ENCODE measurements around the gene GPR179.

The GPR179 gene, protein sequence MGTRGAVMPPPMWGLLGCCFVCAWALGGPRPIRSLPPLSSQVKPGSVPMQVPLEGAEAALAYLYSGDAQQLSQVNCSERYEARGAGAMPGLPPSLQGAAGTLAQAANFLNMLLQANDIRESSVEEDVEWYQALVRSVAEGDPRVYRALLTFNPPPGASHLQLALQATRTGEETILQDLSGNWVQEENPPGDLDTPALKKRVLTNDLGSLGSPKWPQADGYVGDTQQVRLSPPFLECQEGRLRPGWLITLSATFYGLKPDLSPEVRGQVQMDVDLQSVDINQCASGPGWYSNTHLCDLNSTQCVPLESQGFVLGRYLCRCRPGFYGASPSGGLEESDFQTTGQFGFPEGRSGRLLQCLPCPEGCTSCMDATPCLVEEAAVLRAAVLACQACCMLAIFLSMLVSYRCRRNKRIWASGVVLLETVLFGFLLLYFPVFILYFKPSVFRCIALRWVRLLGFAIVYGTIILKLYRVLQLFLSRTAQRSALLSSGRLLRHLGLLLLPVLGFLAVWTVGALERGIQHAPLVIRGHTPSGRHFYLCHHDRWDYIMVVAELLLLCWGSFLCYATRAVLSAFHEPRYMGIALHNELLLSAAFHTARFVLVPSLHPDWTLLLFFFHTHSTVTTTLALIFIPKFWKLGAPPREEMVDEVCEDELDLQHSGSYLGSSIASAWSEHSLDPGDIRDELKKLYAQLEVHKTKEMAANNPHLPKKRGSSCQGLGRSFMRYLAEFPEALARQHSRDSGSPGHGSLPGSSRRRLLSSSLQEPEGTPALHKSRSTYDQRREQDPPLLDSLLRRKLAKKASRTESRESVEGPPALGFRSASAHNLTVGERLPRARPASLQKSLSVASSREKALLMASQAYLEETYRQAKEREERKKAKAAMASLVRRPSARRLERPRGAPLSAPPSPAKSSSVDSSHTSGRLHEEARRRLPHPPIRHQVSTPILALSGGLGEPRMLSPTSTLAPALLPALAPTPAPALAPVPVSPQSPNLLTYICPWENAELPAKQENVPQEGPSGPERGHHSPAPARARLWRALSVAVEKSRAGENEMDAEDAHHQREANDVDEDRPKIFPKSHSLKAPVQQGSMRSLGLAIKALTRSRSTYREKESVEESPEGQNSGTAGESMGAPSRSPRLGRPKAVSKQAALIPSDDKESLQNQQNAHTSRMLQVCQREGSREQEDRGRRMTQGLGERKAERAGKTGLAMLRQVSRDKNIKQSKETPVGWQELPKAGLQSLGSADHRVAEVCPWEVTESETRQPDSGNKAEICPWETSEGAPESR (N-terminal part only)

DNA sequence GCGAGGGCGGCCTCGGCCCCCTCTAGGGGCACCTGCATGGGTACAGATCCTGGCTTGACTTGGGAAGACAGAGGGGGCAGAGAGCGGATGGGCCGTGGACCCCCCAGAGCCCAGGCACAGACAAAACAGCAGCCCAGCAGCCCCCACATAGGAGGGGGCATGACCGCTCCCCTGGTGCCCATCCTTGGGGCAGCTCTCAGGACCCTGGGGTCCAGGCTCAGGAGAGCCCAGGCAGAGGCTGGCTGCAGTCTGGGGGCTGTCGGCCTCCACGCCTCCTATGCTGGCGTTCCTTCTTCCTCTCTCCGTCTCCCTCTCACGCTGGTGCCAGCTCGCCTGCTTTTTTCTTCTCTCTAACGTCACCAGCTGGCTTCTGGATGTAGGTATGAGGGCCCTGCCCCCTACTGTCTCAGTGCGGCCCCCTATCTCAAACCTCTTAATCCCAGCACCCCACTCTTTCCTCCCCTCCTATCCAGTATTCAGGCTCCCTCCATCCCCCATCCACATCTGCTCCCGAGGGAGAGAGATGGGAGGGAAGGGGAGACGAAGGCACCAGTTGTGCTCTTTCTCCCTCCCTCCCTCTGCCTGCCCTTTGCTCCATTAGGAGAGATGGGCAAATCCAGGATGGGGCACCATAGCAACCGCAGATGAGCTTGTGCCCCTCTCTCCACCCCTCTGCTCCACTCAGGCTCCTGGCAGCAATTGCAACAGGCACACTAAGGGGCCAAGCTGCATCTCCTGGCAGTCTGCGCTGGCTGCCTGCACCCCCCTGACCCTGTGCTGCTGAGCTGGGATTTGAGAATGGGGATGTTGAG lies at the start of gene GPR179:
Gene GPR179, minus strand, starts transcription at position 349 of the 812 bp plus-strand sequence. Its CDS starts 167 bp downstream, at position 182.
- DNase-seq: no peak

DNA sequence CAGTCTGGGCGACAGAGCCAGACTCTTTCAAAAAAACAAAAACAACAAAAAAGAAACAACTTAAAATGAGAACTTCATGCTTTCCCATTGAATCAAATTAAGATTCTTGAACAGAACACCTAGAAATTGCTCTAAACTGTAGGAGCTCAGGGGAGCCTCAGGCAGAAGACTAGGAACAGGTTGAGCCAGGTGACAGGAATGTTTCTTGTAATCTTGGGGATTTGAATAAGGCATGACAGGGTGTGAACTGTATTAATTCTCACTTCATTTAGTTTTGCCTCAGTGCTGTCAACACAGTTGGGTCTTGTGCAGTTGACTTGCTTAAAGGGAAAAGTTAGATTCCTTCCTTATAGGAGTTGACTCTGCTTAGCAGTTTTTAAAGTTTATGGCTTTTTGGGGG lies 35.7 kb upstream of the GPR179 start:
- no peak for DNase-seq

DNA sequence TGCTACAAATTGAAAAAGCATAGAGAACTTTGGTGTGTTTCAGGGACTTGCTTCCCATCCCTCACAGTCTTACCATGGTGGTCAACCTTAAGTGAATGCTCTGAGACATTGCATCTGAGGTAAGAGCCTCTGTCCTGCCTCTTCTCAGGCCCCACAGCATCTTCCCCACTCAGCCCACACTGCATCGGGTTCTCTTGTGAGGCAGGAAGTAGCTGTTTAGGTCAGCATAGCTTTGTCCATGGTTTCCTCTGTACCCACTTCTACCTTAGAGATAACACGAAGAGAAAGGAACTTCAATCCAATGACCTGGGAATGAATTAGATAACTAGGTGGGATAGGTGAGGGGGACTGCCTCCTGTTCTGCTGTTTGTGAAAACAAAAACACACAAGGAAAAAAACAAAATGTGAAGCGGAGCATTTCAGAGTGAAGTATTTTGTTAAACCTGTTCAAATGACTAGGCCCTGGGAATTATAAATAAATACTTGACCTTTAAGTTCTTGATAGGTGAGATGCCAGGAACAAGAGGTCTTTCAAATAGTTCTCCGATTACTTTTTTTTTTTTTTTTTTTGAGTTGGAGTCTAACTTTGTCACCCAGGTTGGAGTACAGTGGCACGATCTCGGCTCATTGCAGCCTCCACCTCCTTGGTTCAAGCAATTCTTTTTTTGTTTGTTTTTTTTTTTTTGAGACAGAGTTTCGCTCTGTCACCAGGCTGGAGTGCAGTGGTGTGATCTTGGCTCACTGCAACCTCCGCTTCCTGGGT lies 25.5 kb upstream of the GPR179 start:
- no peak for DNase-seq

DNA sequence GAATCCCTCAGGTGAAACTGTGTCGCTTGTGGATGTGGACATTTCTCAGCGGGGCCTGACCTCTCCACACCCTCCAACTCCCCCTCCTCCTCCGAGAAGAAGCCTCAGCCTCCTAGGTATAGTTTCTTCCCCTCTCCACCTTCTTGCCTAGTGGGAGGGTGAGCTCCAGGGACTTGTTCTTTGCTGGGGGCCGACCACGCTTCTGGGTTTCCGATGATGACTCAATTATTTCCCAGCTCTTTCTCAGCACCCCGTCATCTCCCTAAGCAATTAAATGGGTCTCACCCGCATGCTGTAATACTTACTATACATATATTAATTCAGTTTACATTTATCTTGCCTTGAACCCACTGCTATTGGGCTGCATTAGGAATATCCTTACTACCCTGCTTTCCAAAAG lies 21.0 kb upstream of the GPR179 start:
- DNase-seq: no peak

DNA sequence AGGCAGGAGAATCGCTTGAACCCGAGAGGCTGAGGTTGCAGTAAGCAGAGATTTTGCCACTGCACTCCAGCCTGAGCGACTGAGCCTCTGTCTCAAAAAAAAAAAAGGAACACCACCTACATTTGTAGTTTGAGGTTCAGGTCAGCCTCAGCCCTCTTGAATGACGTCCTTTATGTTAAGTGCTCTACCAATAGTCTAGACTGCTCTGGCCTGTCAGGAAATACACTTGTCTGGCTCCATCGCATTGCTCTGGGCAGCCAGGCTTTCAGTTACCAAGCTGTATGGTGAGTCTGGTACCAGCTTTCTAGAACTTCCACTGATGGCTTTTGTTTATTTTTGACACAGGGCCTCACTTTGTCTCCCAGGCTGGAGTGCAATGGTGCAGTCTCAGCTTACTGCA lies 19.3 kb upstream of the GPR179 start:
- no peak for DNase-seq

DNA sequence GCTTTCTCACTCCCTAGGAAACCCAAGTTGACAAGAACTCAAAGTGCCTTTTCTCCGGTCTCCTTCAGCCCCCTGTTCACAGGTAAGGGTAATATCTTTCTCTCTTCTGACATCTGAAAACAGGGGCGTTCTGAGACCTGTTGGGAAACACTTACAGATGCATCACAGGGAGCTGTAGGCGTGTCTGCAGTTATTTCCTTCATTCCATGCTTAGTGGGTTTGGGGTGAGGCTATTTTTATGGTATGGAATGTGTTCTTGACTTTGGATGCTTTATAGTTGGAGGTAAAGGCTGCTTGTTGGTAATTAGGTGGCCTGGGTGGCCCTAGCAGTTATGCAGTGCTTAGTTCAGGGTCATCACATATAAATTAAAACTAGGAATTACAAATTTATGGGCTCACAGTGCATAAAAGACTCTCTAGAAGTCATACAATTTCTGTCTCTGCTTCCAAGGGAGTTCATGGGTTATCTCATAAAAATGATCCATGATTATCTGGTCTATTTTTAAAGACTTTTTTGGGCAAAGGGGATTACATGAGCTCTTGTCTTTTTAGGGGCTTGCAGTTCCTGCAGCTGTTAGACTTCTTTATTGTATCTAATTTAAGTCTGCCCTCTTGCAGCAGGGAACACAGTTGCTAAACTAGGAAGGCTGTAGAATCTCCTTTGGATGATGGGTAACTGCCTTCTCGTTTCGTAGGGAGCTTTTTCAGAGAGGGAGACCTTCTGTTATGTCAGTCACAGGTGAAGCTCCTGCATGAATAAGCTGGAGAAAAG lies 18.1 kb upstream of the GPR179 start:
- no peak for DNase-seq

DNA sequence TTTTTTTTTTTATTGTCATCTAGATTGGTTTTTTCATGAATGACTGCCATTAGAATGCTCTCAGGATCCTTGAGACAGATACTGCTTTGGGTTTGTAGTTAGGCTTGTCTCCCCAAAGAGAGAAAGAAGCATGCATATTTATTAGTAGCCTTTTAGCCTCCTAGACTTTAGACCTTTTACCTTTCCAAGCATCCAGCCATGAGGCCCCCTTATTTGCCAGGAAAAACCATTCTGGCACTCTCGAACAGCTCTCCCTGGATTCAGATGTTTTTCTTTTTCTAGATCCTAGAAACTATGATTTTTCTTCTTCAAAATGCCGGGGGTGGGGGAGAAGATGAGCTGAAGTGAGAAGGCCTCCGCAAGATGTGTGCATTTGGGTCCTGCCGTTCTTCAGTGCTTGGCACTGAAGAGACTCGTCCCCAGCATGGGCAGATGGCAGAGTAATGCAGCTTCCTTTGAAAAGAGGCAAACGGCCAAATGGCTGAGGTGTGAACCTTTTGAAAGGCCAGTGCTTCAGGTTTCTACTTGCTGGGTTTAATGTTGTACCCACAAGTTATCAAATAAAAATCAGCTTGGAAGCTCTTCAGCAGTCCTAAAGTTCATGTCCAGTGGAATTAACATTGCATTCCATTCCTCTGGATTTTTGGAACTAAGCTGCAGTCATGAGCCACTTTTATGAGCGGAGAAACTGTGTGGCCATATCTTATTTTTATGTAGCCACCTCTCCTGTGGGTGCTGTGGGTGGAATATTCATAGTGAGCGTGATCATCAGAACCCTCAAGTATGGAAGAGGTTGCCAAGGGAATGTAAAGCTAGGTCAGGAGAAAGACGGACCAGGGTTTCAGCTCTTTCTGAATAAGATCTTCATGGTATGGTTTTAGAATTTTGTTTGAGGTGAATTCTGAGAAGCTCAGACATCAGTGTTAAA lies 15.1 kb upstream of the GPR179 start:
- no peak for DNase-seq

DNA sequence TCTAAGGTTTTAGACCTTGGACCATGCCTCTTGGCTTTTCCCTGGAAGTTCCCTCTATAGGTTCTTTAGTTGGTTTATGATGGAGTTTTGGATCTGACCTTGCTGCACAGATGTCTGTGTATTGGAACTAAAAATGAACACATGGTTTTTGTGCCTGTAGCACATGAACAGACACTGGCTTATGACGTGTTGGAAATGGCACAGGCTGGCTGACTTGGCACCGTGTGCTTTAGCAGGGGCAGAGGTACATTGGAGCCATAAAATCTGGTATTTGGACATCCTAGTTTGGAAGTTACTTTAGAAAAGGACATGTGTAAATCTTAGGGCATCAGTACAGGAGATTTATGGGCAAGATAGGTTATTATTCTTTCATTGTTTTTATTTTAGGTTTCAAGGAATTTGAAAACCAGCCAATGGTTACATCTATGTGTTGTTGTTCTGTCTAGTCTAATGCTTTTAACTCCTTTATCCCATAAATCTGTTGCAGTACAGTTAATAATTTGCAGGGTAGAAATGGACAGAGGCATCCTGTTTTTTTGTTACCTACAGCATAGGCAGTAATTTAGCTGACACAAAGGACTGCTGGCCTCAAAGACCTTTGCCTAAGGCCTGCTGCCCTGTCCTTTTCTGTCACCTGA lies 13.8 kb upstream of the GPR179 start:
- DNase-seq: no peak

DNA sequence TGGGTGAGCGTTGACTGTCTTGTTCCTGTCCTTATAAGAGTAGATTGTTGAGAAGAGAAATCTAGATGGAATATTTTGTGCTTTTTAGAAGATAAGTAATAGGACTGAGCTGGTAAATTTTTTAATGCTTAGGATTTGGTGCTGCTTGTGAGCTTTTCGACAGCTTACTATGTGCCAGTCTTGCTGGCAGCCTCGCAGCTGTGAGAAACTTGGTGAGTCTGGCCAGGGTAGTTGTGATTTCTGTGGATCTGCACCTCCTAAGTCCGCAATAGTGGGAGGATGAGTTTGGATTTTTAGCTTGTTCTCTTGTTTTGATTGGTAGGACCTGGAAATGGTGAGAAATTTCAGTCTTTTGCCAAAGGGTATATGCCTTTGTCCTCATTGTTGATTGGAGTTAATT lies 11.5 kb upstream of the GPR179 start:
- DNase-seq: no peak

DNA sequence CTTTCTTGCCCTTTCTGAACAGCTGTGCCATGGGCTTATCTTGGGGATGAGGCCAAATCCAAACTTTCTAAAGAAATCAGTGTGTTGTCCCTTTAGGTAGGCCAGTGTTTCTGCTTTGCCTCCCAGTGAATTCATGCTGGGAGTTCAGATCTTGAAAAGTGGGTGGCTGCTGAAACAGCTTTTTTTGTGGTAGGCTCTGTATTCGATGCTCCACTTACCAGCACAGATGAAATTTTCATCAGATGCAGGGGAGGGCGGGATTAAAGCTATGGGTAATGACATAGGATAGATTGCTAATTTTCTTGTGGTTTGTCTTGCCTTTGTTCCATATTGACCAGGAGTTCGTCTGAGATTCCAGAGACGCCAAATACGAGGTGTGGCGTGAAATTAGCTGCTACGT lies 10.7 kb upstream of the GPR179 start:
- no peak for DNase-seq

DNA sequence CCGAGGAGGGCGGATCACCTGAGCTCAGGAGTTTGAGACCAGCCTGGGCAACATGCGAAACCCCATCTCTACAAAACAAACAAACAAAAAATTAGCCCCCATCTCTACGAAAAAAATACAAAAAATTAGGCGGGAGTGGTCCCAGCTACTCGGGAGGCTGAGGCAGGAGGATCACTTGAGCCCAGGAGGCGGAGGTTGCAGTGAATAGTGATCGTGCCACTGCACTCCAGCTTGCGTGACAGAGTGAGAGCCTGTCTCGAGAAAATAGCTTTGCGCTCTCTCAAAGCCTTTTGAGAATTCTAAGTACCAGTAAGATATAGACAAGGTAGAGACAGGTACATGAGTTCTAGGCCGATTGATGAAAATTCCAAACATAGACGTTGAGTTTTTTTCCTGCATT lies 9.9 kb upstream of the GPR179 start:
- DNase-seq: no peak

DNA sequence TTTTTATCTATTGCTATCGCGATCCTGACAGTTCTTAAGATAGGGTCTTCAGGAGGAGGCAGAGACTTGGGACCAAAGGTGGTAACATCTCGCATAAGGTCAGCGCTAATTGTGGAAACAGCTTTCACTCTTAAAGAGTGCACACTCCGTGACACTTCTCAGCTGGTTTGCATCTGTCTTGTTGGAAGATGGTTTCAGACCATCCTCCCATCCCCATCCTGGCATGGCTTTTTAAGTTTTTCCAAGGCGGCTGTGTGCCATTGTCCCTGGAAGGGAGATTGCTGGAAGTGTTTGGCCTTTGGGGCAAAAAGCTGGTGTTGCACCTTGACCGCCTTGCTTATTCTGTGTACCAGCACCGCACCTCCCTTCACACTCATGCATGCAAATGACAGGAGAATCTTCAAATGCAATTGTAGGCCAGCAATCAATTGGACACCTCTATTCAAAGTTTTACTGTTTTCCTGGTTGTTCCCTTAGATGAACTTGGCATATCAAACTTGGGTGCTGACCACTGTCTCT lies 9.4 kb upstream of the GPR179 start:
- DNase-seq: no peak

DNA sequence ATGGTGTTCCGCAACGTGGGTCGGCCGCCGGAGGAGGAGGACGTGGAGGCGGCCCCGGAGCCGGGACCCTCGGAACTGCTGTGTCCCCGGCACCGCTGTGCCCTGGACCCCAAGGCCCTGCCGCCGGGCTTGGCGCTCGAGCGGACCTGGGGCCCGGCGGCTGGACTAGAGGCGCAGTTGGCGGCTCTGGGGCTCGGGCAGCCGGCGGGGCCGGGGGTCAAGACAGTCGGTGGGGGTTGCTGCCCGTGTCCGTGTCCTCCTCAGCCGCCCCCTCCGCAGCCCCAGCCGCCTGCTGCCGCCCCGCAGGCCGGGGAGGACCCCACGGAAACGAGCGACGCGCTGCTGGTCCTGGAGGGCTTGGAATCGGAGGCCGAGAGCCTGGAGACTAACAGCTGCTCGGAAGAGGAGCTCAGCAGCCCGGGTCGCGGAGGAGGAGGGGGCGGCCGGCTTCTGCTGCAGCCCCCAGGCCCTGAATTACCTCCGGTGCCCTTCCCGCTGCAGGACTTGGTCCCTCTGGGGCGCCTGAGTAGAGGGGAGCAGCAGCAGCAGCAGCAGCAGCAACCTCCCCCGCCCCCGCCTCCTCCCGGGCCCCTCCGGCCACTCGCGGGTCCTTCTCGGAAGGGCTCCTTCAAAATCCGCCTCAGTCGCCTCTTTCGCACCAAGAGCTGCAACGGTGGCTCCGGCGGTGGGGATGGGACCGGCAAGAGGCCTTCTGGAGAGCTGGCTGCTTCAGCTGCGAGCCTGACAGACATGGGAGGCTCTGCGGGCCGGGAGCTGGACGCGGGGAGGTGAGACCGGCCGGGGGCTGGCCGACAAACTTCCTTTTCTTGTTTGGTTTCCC lies 8.7 kb upstream of the GPR179 start:
- DNase-seq: peak in 1 of 4 experiments; percentile 3

DNA sequence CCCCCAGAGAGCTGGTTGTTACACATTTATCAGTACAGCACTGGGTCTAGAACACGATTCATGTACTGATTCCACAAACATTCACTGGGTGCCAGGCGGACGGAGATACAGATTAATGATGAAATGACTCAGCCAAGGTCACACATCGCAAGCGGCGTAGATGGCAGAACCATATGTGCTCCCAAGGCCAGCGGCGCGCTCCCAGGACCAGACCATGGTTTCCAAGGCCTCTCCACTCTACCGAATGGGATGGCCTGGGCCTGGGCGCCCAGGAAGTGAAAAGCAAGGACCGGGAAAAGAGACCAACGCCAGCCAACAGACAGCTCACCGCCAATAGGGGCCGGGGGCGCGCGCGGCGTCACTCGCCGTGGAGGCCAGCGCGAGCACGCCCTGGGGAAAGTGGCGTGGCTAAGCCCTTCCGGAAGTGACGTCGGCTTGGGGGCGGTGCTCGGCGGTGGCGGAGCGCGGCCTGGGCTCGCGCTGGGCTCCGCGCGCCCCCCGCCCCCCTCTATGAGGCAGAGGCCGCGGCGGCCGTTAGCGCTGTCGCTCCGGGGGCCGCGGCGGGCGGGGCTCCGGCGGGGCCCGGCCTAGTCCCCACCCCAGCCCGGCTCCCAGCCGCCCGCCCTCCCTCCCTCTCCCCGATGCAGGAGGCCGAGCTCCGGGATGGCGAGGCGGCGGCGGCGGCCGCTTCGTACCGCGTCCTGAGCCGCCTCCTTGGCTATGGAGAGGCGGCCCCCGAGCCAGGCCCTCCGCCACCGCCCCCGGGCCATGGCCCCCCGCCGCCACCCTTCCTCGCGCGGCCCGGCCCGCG lies 7.9 kb upstream of the GPR179 start, which contains the start of gene SOCS7:
Gene SOCS7, plus strand, starts transcription at position 433 of the 811 bp plus-strand sequence. Its CDS starts 209 bp downstream, at position 642.
- peak; percentile 84 to 90 (median 87) for DNase-seq

DNA sequence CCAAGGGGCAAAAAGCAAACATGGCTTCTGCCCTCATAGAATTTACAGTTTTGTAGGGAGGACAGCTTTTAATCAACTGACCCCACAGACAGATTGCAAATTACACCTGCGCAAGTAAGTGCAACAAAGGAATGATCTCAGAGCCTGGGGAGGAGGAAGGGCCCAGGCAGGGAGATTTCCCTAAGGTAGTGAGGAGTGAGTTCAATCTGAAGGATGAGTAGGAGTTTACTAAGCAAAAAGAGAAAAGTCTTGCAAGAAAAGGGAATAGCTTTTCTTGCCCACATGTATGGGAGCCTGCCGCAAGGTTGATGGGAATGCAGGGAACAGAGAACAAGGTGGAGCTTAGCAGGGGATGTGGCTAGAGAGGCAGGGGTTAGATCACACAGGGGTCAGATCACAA lies 6.3 kb upstream of the GPR179 start:
- no peak for DNase-seq

DNA sequence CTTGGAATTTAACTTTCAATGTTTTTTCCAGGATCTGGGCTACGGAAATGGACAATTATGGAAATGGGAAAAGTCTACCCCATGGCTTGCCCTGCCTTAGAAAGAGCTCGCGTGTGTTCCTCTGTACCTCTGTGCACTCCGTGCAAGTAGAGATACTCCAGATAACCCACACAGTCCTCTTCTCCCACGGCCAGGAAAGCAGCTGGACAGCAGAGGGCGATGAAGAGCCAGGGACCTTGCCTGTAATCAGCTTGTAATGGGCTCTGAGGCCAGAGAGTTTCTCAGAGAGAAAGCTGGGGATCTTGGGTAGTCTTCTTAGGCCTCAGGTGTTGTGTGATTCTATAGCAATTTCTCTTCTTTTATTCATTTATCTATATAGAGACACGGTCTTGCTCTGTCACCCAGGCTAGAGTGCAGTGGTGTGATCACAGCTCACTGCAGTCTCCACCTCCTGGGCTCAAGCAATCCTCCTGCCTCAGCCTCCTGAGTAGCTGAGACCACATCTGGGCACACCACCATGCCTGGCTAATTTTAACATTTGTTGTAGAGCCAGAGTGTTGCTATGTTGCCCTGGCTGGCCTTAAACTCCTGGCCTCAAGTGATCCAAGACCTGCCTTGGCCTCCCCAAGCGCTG lies 5.5 kb upstream of the GPR179 start:
- DNase-seq: peak; percentile 60 to 73 (median 63)

All from activated CD4-positive, CD25-positive, alpha-beta regulatory T cell (primary cell).